Fibroblast of villous mesenchyme (primary cell): ENCODE measurements around the gene MAMDC4. TPM values are rescaled to one million over a fixed set of nuclear protein-coding genes. Genes with fewer than 3 reads are reported as not detected.

Source experiments
- DNase-seq: peaks from one replicate; pipeline ENCODE4 v3.0.0-alpha.2; 2010; ENCODE audit warnings: low read depth
- H3K4me3 ChIP-seq: 2 replicates; pipeline ENCODE4 v1.5.1; 2011; ENCODE audit warnings: low read depth, mild to moderate bottlenecking, low read length
- CTCF ChIP-seq: IDR thresholded peaks from 2 replicates; pipeline ENCODE4 v1.5.1; 2012; ENCODE audit warnings: low read depth, mild to moderate bottlenecking, low read length; ENCODE audit not compliant: insufficient read depth
- total RNA-seq: library from RNA; depleted of rRNA; stranded (reverse); fragments of >200 nt; gene quantifications from 2 replicates; pipeline ENCODE4 v1.2.3, GENCODE V29; 2012

MAMDC4 gene
- total RNA-seq, 1 donor = 3.0 TPM

- no peak overlapping the region for H3K4me3 ChIP-seq
- TF ChIP-seq CTCF = no peak
- DNase-seq = no peak
Measured at GRCh38 chr9:136899196-136899595, 47.0 kb downstream of the MAMDC4 start.

DNA sequence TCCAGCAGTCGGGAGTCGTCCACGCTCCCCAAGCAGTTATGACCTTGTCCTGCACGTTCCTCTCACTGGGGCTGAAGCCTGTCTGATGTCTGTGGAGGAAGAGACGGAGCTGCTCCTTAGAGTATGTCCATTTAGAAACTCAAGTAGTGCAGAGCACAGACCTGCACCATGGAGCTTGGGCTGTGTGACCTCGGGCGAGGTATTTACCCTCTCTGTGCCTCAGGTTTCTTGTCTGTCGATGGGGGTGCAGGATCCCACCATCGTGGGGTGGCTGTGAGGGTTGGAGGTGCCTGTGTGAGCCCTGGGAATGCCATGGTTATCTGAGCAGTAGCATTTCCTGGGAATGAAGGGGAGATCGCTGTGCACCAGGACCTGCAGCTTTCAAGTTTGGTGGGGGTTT is 48.4 kb downstream of the MAMDC4 start:
- no peak for DNase-seq
- no peak for TF ChIP-seq CTCF
- no peak overlapping the region for H3K4me3 ChIP-seq

GRCh38 chr9:136900988-136901515 is 48.9 kb downstream of the MAMDC4 start:
- no peak for TF ChIP-seq CTCF
- no peak overlapping the region for H3K4me3 ChIP-seq
- peak; percentile 10 for DNase-seq

GRCh38 chr9:136901516-136902258 is 49.5 kb downstream of the MAMDC4 start:
- H3K4me3 ChIP-seq = no peak overlapping the region
- no peak for TF ChIP-seq CTCF
- peak; percentile 50 for DNase-seq

DNA sequence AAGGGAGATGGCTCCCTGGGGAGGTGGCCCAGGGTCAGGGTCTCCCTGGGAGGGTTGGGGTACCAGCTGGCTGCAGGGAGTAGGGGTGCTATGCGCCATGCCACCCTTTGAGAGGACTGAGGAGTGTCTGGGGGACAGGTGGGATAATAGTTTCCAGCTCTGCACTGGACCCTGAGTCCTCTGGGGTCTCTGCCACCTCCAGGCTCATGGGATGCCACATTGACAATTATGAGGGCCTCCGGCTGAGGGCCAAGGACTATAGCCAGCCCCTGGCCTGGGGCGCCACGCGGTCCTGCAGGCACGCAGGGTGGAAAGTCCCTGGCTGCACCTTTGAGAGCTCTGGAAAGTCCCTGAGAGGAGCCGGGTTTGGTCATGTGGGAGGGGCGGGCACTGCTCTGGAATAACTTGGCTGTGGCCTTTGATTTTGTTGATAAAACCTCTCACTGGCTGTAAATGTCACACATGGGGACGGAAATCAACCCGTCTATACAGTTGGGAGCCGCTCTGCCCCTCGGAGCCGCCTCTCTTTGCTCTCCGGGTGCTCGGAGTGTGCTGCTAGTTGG is 50.2 kb downstream of the MAMDC4 start:
- no peak overlapping the region for H3K4me3 ChIP-seq
- TF ChIP-seq CTCF = no peak
- peak; percentile 79 for DNase-seq

GRCh38 chr9:136903041-136903554 is 51.0 kb downstream of the MAMDC4 start:
- no peak for TF ChIP-seq CTCF
- H3K4me3 ChIP-seq = no peak overlapping the region
- peak; percentile 40 for DNase-seq
